Measurements from ENCODE around the gene CDKN2AIP. TPM values are rescaled to one million over a fixed set of nuclear protein-coding genes. Genes with fewer than 3 reads are reported as not detected.

CDKN2AIP gene
- total and polyA plus RNA-seq, 2 of the 4 experiments (the other 2 are of a cell fraction) = 11.0 to 16.8 TPM

GRCh38 chr4:183426507-183426906 lies 17.9 kb upstream of the CDKN2AIP start:
- H3K18ac ChIP-seq (ENCODE audit: low read depth, low read length) = no peak overlapping the region
- no peaks in the 10 kb centered on the region for H3K9me3 ChIP-seq (ENCODE audit: control insufficient read depth, insufficient read depth, low read length)
- BruUV-seq (replicated peaks) = no TSS peak
- ATAC-seq (ENCODE audit: low read depth) = no peak
- H3K4me3 ChIP-seq (ENCODE audit: insufficient read depth, low read depth, low read length) = no peak overlapping the region
- H2BK15ac ChIP-seq (ENCODE audit: low read depth, low read length) = no peak overlapping the region
- H2AK5ac ChIP-seq (ENCODE audit: low read depth, low read length) = no peak overlapping the region
- ChIA-PET CTCF (no interaction called here), POLR2A (ENCODE audit: unreplicated experiment) (no interaction called here)
- no peak overlapping the region for H2AFZ ChIP-seq (replicated peaks; ENCODE audit: low read length, poor library complexity)
- in situ Hi-C loops (cut with MboI; ENCODE audit: low sequenced_read_pairs) = no loop called here
- H2BK5ac ChIP-seq (ENCODE audit: low read depth, low read length, poor library complexity, severe bottlenecking) = no peak overlapping the region
- H3K27me3 ChIP-seq (ENCODE audit: control insufficient read depth, insufficient read depth, low read length) = no peaks in the 10 kb centered on the region; the same call in 1 of the 2 replicates
- no peak overlapping the region for H3K27ac ChIP-seq (ENCODE audit: insufficient read depth, low read length)
- intact Hi-C loops (cut with micrococcal nuclease) = no loop called here
- H4K20me1 ChIP-seq (ENCODE audit: insufficient read depth, low read length) = no peaks in the 10 kb centered on the region
- no peak overlapping the region for H3K56ac ChIP-seq (ENCODE audit: extremely low read depth, insufficient read depth, low read length)
- WGBS, 2 experiments (ENCODE audit: extremely low coverage in 2 of 2, insufficient read length in 1 of 2) = no CpG with 5 or more reads among the region's 6 CpGs
- no peak overlapping the region for H2BK120ac ChIP-seq (ENCODE audit: low read depth, low read length)
- no peak overlapping the region for H3K23ac ChIP-seq (ENCODE audit: low read depth, low read length)
- H4K91ac ChIP-seq (ENCODE audit: insufficient read depth, low read depth, low read length) = no peak overlapping the region
- no peak for DNase-seq
- H3K79me1 ChIP-seq (ENCODE audit: low read depth in 1 of 2, low read length in 2 of 2) = no peaks in the 10 kb centered on the region
- no peaks in the 10 kb centered on the region for H3K36me3 ChIP-seq (ENCODE audit: control insufficient read depth, insufficient read depth, low read length)
- no peak overlapping the region for H3K9ac ChIP-seq (ENCODE audit: low read depth, low read length)
- 0 out of 2 replicates have a peak, but pooled peaks cover 5% of the 10 kb centered on the region for H3K9me1 ChIP-seq (ENCODE audit: insufficient read depth, low read length)
- TF ChIP-seq FOS (IDR thresholded peaks at IDR 0.05; ENCODE audit: low read depth, low read length) (no peak), POLR2A (IDR thresholded peaks at IDR 0.05; ENCODE audit: low read depth, low read length) (no peak), BHLHE40 (IDR thresholded peaks at IDR 0.05; ENCODE audit: low read depth, low read length) (no peak), MXI1 (IDR thresholded peaks at IDR 0.05; ENCODE audit: borderline replicate concordance, low read depth, low read length) (no peak), MAFK (IDR thresholded peaks at IDR 0.05; ENCODE audit: low read depth, low read length) (no peak), CEBPB (IDR thresholded peaks at IDR 0.05; ENCODE audit: low read depth, low read length) (no peak), CHD1 (IDR thresholded peaks at IDR 0.05; ENCODE audit: low read depth, low read length) (no peak), ELK1 (IDR thresholded peaks at IDR 0.05; ENCODE audit: borderline replicate concordance, low read depth, low read length) (no peak), USF2 (IDR thresholded peaks at IDR 0.05; ENCODE audit: low read depth, low read length) (no peak), RAD21 (IDR thresholded peaks at IDR 0.05; ENCODE audit: low read length) (no peak), NFE2L2 (IDR thresholded peaks at IDR 0.05; ENCODE audit: low read depth, low read length) (no peak), MAZ (IDR thresholded peaks at IDR 0.05; ENCODE audit: borderline replicate concordance, low read depth, low read length) (no peak), CTCF (conservative IDR thresholded peaks at IDR 0.05; ENCODE audit: low read depth, low read length) (no peak), RFX5 (IDR thresholded peaks at IDR 0.05; ENCODE audit: low read depth, low read length) (no peak), RCOR1 (IDR thresholded peaks at IDR 0.05; ENCODE audit: insufficient replicate concordance, low read length) (no peak)
- no peak overlapping the region for H4K8ac ChIP-seq (ENCODE audit: low read depth in 2 of 2, low read length in 2 of 2)
- H3K4me2 ChIP-seq (ENCODE audit: low read depth, low read length) = no peak overlapping the region
- H2BK20ac ChIP-seq (ENCODE audit: low read depth, low read length) = no peak overlapping the region
- dilution Hi-C loops (cut with HindIII; ENCODE audit: low sequenced_read_pairs, unreplicated experiment) = no loop called here
- H3K14ac ChIP-seq (replicated peaks; ENCODE audit: low read depth, low read length) = no peak overlapping the region; the same call in 1 of the 2 replicates
- peaks cover 5% of the 10 kb centered on the region for H3K4me1 ChIP-seq (ENCODE audit: control insufficient read depth, insufficient read depth, low read length)
- H2AK9ac ChIP-seq (replicated peaks; ENCODE audit: low read depth, low read length, poor library complexity) = no peak overlapping the region
- no peak overlapping the region for H4K5ac ChIP-seq (ENCODE audit: low read depth, low read length)
- no peak overlapping the region for H3K4ac ChIP-seq (ENCODE audit: low read depth, low read length)

All from IMR-90 (cell line).